H1 (cell line): Measurements from ENCODE around the gene DYNLRB1. TPM values are rescaled to one million over a fixed set of nuclear protein-coding genes. Genes with fewer than 3 reads are reported as not detected.

Experiments
- CHD7 ChIP-seq: fragments of 300-600 bp; sonication (generic); IDR thresholded peaks from 2 replicates; pipeline ENCODE4 v1.7.1; 2012; ENCODE audit warnings: low read length, moderate library complexity, mild to moderate bottlenecking, inconsistent platforms; ENCODE audit not compliant: insufficient replicate concordance
- CTCF ChIP-seq, 3 experiments: IDR thresholded peaks; 1 replicate in 2 of 3; 2 replicates in 1 of 3; pipeline versions ENCODE4 v1.5.1 to v1.6.1; 2011; ENCODE audit warnings: low read length in 3 of 3, mild to moderate bottlenecking in 3 of 3, inconsistent platforms in 2 of 3, low read depth in 1 of 3, moderate library complexity in 1 of 3; ENCODE audit not compliant: insufficient read depth in 1 of 3; ENCODE audit errors: control extremely low read depth in 1 of 3
- EGR1 ChIP-seq: IDR thresholded peaks from 2 replicates; pipeline ENCODE4 v1.6.1; 2011; ENCODE audit warnings: low read depth, low read length, borderline replicate concordance
- EP300 ChIP-seq, 2 experiments: IDR thresholded peaks; 1 replicate in 1 of 2; 2 replicates in 1 of 2; pipeline ENCODE4 v1.6.1; 2011 to 2012; ENCODE audit warnings: low read depth in 2 of 2, low read length in 2 of 2, mild to moderate bottlenecking in 2 of 2, borderline replicate concordance in 1 of 2, inconsistent platforms in 1 of 2, moderate library complexity in 1 of 2
- HDAC2 ChIP-seq, 2 experiments: fragments of 300-600 bp in 1 of 2; sonication (generic) in 1 of 2; IDR thresholded peaks; 2 replicates each; pipeline ENCODE4 v1.6.1; 2011 to 2012; ENCODE audit warnings: low read depth in 2 of 2, low read length in 2 of 2, mild to moderate bottlenecking in 2 of 2, moderate library complexity in 2 of 2, borderline replicate concordance in 1 of 2, inconsistent platforms in 1 of 2
- JUN ChIP-seq: IDR thresholded peaks from 2 replicates; pipeline ENCODE4 v1.6.1; 2011; ENCODE audit warnings: low read depth, mild to moderate bottlenecking, improper control_type of control experiment, low read length
- MAX ChIP-seq: IDR thresholded peaks from 2 replicates; pipeline ENCODE4 v1.6.1; 2012; ENCODE audit warnings: inconsistent platforms
- SIRT6 ChIP-seq: IDR thresholded peaks from one replicate; pipeline ENCODE4 v1.7.1; 2012; ENCODE audit warnings: low read length, inconsistent platforms
- polyA plus RNA-seq, 7 experiments: library from polyadenylated mRNA; depleted of rRNA in 3 of 7; stranded (reverse) in 5 of 7; unstranded in 2 of 7; fragments of >200 nt in 5 of 7; fragments of 200-250 nt in 2 of 7; gene quantifications; 1 replicate in 5 of 7; 2 replicates in 1 of 7; 4 replicates in 1 of 7; pipeline versions ENCODE4 v1.2.1 to v1.2.3, GENCODE V29; 2011 to 2013; ENCODE audit warnings: missing spikeins in 2 of 7, mixed read lengths in 2 of 7
- total RNA-seq: library from RNA; stranded (reverse); fragmentation: NEBNext Ultra II Directional; extraction: Animal tissue kit (Norgen Biotek cat#: 25700); gene quantifications from 2 replicates; pipeline ENCODE4 v1.2.1, GENCODE V29; 2021

The DYNLRB1 gene
- total and polyA plus RNA-seq, 2 of the 8 experiments (the other 6 are each of a cell fraction or from before 2014, with no cell fraction given), result 109 to 214 TPM

DNA sequence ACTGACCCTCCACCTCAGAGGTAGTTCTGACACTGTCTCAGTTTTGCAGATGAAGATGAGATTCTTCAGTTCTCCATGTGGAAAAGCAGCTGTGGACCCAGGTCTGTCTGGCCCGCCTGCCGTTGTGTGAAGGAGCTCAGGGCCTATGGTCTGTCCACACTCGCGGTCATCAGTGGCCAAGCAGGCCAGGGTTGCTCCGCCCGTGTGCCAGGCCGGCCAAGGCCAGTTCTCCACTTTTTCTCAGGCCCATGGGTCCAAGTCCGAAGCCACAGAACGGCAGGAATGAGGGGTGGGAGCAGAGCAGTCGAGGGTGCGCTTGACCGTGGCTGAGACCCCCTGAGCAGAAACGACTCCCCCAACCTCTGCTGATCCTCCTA is 33.7 kb downstream of the DYNLRB1 start (continued):
- TF ChIP-seq CHD7 (no peak), JUN (no peak), CTCF (IDR thresholded peaks at IDR 0.05; ENCODE audit: control extremely low read depth in 1 of 3, insufficient read depth in 1 of 3, low read depth in 1 of 3, low read length in 3 of 3) (no peak), SIRT6 (no peak), HDAC2 (IDR thresholded peaks at IDR 0.05; ENCODE audit: borderline replicate concordance in 1 of 2, low read depth in 2 of 2, low read length in 2 of 2) (no peak), MAX (no peak), EP300 (IDR thresholded peaks at IDR 0.05; ENCODE audit: borderline replicate concordance in 1 of 2, low read depth in 2 of 2, low read length in 2 of 2) (no peak), EGR1 (no peak)
